NCI-H2107 treated with DMSO at 0.1 percent for 48 hours (cell line): ENCODE results near the gene SUB1.
"Not testable (repeated sequence)": the region's sequence is repeated elsewhere in the genome, so short reads cannot be mapped to it uniquely, and the experiment has no call there.

Source experiments
- DNase-seq: peaks from one replicate; lab custom pipeline; 2025; ENCODE audit not compliant: unreplicated experiment; lab: John Stamatoyannopoulos, UW

SUB1 gene

GRCh38 chr5:32585446-32586275 is at the start of gene SUB1:
Gene SUB1, plus strand, starts transcription at chr5:32585557. Its CDS starts 2,956 bp downstream, at chr5:32588513.
- peak; percentile 82 for DNase-seq

- DNase-seq = peak; percentile 7
These were observed 49.1 kb upstream of the SUB1 start for GRCh38 chr5:32536246-32536645.

- not testable (repeated sequence) for DNase-seq
These were observed 47.8 kb upstream of the SUB1 start for GRCh38 chr5:32537437-32538029.

- peak; percentile 92 for DNase-seq
These were observed 47.3 kb upstream of the SUB1 start for GRCh38 chr5:32538031-32538547.

GRCh38 chr5:32539981-32540845 is 45.1 kb upstream of the SUB1 start:
- no peak for DNase-seq

GRCh38 chr5:32541241-32541640 is 44.1 kb upstream of the SUB1 start:
- no peak for DNase-seq

- no peak for DNase-seq
These were observed 42.9 kb upstream of the SUB1 start for GRCh38 chr5:32542216-32543059.

- no peak for DNase-seq
These were observed 42.1 kb upstream of the SUB1 start for GRCh38 chr5:32543291-32543690.

GRCh38 chr5:32545102-32545800 is 40.1 kb upstream of the SUB1 start:
- no peak for DNase-seq

GRCh38 chr5:32551194-32551593 is 34.2 kb upstream of the SUB1 start:
- DNase-seq = no peak

GRCh38 chr5:32551865-32552264 is 33.5 kb upstream of the SUB1 start:
- no peak for DNase-seq

- not testable (repeated sequence) for DNase-seq
These were observed 32.9 kb upstream of the SUB1 start for GRCh38 chr5:32552491-32552890.

GRCh38 chr5:32552936-32553335 is 32.4 kb upstream of the SUB1 start:
- DNase-seq = no peak

- not testable (repeated sequence) for DNase-seq
These were observed 31.1 kb upstream of the SUB1 start for GRCh38 chr5:32554181-32554780.

- not testable (repeated sequence) for DNase-seq
These were observed 28.8 kb upstream of the SUB1 start for GRCh38 chr5:32556543-32556942.

- no peak for DNase-seq
These were observed 25.9 kb upstream of the SUB1 start for GRCh38 chr5:32559411-32559810.

GRCh38 chr5:32559921-32560320 is 25.4 kb upstream of the SUB1 start:
- DNase-seq = no peak

GRCh38 chr5:32562056-32562455 is 23.3 kb upstream of the SUB1 start:
- no peak for DNase-seq

GRCh38 chr5:32562843-32563242 is 22.5 kb upstream of the SUB1 start:
- DNase-seq = no peak
